MM.1S (cell line): Measurements from ENCODE around the gene CCDC158.

Experiments
- DNase-seq: peaks from one replicate; pipeline ENCODE4 v3.0.0-alpha.2; 2015
- H2AFZ ChIP-seq: fragments of 300-600 bp; sonication (generic); 2 replicates; pipeline ENCODE4 v1.6.0; 2016; ENCODE audit warnings: antibody characterized with exemption, low read length
- H3F3A ChIP-seq: fragments of 300-600 bp; sonication (generic); 2 replicates; pipeline ENCODE4 v1.6.1; 2016; ENCODE audit warnings: mild to moderate bottlenecking, antibody characterized with exemption, low read length, moderate library complexity, mixed read lengths; ENCODE audit not compliant: insufficient read depth
- H3K27ac ChIP-seq: fragments of 300-600 bp; sonication (generic); 2 replicates; pipeline ENCODE4 v1.5.1; 2016; ENCODE audit warnings: mild to moderate bottlenecking, low read length
- H3K27me3 ChIP-seq: fragments of 300-600 bp; sonication (generic); replicated peaks from 2 replicates; pipeline ENCODE4 v1.6.0; 2016; ENCODE audit warnings: low read length; ENCODE audit not compliant: insufficient read depth
- H3K36me3 ChIP-seq: fragments of 300-600 bp; sonication (generic); replicated peaks from 2 replicates; pipeline ENCODE4 v1.6.1; 2016; ENCODE audit warnings: mild to moderate bottlenecking, low read length, mixed read lengths; ENCODE audit not compliant: insufficient read depth
- H3K4me1 ChIP-seq: fragments of 300-600 bp; sonication (generic); 2 replicates; pipeline ENCODE4 v1.6.1; 2016; ENCODE audit warnings: low read length, mixed read lengths
- H3K4me2 ChIP-seq: fragments of 300-600 bp; sonication (generic); 2 replicates; pipeline ENCODE4 v1.6.0; 2016; ENCODE audit warnings: low read depth, low read length
- H3K4me3 ChIP-seq: fragments of 300-600 bp; sonication (generic); 2 replicates; pipeline ENCODE4 v1.5.1; 2016; ENCODE audit warnings: low read length, mixed read lengths
- H3K79me2 ChIP-seq: fragments of 300-600 bp; sonication (generic); 2 replicates; pipeline ENCODE4 v1.6.1; 2016; ENCODE audit warnings: mixed run types, low read length, mixed read lengths
- H3K9ac ChIP-seq: fragments of 300-600 bp; sonication (generic); 2 replicates; pipeline ENCODE4 v1.6.1; 2016; ENCODE audit warnings: low read length, mixed read lengths
- H3K9me2 ChIP-seq: fragments of 300-600 bp; sonication (generic); replicated peaks from 2 replicates; pipeline ENCODE4 v1.6.1; 2016; ENCODE audit warnings: mild to moderate bottlenecking, low read length, mixed read lengths; ENCODE audit not compliant: insufficient read depth
- H3K9me3 ChIP-seq: fragments of 300-600 bp; sonication (generic); replicated peaks from 2 replicates; pipeline ENCODE4 v1.6.1; 2016; ENCODE audit warnings: mild to moderate bottlenecking, low read length, mixed read lengths; ENCODE audit not compliant: insufficient read depth
- H4K20me1 ChIP-seq: fragments of 300-600 bp; sonication (generic); 2 replicates; pipeline ENCODE4 v1.6.1; 2016; ENCODE audit warnings: mild to moderate bottlenecking, low read length, moderate library complexity, mixed read lengths; ENCODE audit not compliant: insufficient read depth
- CTCF ChIP-seq: fragments of 300-600 bp; sonication (generic); IDR thresholded peaks from 2 replicates; pipeline ENCODE4 v1.5.1; 2016; ENCODE audit warnings: antibody characterized with exemption, low read length, mixed read lengths
- EZH2 ChIP-seq: fragments of 300-600 bp; sonication (generic); optimal IDR thresholded peaks from 2 replicates; pipeline ENCODE3; 2017; ENCODE audit warnings: low read depth, mild to moderate bottlenecking, antibody characterized with exemption, low read length, mixed read lengths
- EZH2phosphoT487 ChIP-seq: fragments of 300-600 bp; sonication (generic); IDR thresholded peaks from 2 replicates; pipeline ENCODE4 v1.6.1; 2018; ENCODE audit warnings: antibody characterized with exemption, low read length

CCDC158 gene

DNA sequence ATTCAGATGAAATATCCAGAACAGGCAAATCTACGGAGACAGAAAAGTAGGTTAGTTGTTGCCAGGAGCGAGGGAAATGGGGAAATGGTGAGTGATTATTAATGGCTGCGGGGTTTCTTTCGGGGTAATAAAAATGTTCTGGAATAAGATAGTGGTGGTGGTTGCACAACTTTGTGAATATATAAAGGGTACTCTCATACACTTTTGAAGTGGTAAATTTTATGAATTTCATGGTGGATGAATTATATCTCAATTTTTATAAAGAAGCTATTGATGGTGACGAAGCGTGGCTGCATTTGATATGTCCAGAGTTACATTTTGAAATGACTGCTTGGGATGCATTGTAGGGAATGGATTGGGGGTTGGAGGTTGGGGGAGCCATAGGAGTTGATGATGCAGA lies 153.1 kb downstream of the CCDC158 start:
- no peaks in the 10 kb centered on the region for H3K27me3 ChIP-seq
- H4K20me1 ChIP-seq, result no peaks in the 10 kb centered on the region
- H3F3A ChIP-seq, result no peaks in the 10 kb centered on the region
- H3K9me3 ChIP-seq, result no peaks in the 10 kb centered on the region
- no peak overlapping the region for H3K4me2 ChIP-seq
- H3K27ac ChIP-seq, result no peak overlapping the region
- H3K4me1 ChIP-seq, result no peaks in the 10 kb centered on the region
- no peak overlapping the region for H3K4me3 ChIP-seq
- no peak overlapping the region for H2AFZ ChIP-seq
- DNase-seq, result no peak
- no peaks in the 10 kb centered on the region for H3K9me2 ChIP-seq
- H3K79me2 ChIP-seq, result no peaks in the 10 kb centered on the region
- no peak overlapping the region for H3K9ac ChIP-seq
- TF ChIP-seq CTCF, result no peak
- no peak for TF ChIP-seq EZH2phosphoT487
- no peak for TF ChIP-seq EZH2
- no peaks in the 10 kb centered on the region for H3K36me3 ChIP-seq

DNA sequence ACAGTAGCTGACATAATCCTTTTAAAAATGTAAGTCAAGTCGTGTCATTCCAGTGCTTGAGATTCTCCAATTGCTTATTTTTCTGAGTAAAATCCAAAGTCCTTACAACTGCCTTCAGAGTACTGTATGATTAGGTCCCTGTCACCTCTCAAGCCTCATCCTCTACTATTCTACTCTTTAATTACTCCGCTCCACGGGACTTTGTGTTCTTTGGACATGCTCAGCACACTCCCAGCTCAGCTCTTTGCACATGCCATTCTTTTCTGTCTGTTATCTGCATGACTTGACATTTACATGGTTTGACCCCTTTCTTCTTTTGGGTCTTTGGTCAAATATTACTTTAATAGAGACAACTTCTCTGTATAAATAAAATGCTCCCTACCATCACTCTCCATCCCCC lies 154.3 kb downstream of the CCDC158 start:
- H3K9ac ChIP-seq, result no peak overlapping the region
- DNase-seq, result no peak
- no peaks in the 10 kb centered on the region for H3K4me1 ChIP-seq

GRCh38 chr4:76265631-76266218 lies 155.2 kb downstream of the CCDC158 start:
- DNase-seq, result no peak
- TF ChIP-seq CTCF, result no peak
- no peak for TF ChIP-seq EZH2
- no peak for TF ChIP-seq EZH2phosphoT487
- H3K27ac ChIP-seq, result no peak overlapping the region
- H3K9me3 ChIP-seq, result no peaks in the 10 kb centered on the region
- no peaks in the 10 kb centered on the region for H3K4me1 ChIP-seq
- H3F3A ChIP-seq, result no peaks in the 10 kb centered on the region
- H3K4me3 ChIP-seq, result no peak overlapping the region
- no peak overlapping the region for H3K4me2 ChIP-seq
- H3K36me3 ChIP-seq, result no peaks in the 10 kb centered on the region
- H3K27me3 ChIP-seq, result no peaks in the 10 kb centered on the region
- H4K20me1 ChIP-seq, result no peaks in the 10 kb centered on the region
- H3K9ac ChIP-seq, result no peak overlapping the region
- no peaks in the 10 kb centered on the region for H3K9me2 ChIP-seq
- no peaks in the 10 kb centered on the region for H3K79me2 ChIP-seq
- no peak overlapping the region for H2AFZ ChIP-seq

More for the DNA sequence above, 154.3 kb downstream of the CCDC158 start:
- Histone ChIP-seq H3K36me3 (no peaks in the 10 kb centered on the region), H3K4me3 (no peak overlapping the region), H2AFZ (no peak overlapping the region), H3K4me2 (no peak overlapping the region), H3K79me2 (no peaks in the 10 kb centered on the region), H3K9me2 (no peaks in the 10 kb centered on the region), H3K27me3 (no peaks in the 10 kb centered on the region), H3K9me3 (no peaks in the 10 kb centered on the region), H3K27ac (no peak overlapping the region), H3F3A (no peaks in the 10 kb centered on the region), H4K20me1 (no peaks in the 10 kb centered on the region)
- TF ChIP-seq CTCF (no peak), EZH2 (no peak), EZH2phosphoT487 (no peak)
